ENCODE measurements around the gene OSBPL8. TPM values are rescaled to one million over a fixed set of nuclear protein-coding genes. Genes with fewer than 3 reads are reported as not detected.

The OSBPL8 gene
- total and polyA plus RNA-seq, 9 of the 15 experiments (the other 6 are each of a cell fraction or from before 2014, with no cell fraction given) = 17.4 to 82.7 (median 42.8) TPM

DNA sequence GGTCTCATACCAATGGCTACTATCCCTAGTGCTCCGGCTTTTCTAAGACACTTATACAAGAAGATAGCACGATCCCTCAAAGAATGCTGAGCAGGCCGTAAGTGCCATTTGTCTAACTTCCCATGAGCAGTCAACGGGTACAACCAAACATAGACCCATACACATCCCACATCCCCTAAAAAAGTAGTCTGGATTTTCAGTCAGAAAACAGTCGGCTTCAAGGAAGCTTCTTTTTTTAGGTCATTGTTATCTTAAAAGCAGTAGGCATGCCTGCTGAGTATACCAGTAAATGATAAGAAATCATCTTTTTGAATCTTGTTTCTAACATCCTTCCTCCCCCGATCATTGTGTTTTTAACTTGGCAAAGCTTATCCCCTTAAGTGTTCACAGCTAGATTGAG, 19.8 kb downstream of the OSBPL8 start (continued):
- TF ChIP-seq, protein P1, sequence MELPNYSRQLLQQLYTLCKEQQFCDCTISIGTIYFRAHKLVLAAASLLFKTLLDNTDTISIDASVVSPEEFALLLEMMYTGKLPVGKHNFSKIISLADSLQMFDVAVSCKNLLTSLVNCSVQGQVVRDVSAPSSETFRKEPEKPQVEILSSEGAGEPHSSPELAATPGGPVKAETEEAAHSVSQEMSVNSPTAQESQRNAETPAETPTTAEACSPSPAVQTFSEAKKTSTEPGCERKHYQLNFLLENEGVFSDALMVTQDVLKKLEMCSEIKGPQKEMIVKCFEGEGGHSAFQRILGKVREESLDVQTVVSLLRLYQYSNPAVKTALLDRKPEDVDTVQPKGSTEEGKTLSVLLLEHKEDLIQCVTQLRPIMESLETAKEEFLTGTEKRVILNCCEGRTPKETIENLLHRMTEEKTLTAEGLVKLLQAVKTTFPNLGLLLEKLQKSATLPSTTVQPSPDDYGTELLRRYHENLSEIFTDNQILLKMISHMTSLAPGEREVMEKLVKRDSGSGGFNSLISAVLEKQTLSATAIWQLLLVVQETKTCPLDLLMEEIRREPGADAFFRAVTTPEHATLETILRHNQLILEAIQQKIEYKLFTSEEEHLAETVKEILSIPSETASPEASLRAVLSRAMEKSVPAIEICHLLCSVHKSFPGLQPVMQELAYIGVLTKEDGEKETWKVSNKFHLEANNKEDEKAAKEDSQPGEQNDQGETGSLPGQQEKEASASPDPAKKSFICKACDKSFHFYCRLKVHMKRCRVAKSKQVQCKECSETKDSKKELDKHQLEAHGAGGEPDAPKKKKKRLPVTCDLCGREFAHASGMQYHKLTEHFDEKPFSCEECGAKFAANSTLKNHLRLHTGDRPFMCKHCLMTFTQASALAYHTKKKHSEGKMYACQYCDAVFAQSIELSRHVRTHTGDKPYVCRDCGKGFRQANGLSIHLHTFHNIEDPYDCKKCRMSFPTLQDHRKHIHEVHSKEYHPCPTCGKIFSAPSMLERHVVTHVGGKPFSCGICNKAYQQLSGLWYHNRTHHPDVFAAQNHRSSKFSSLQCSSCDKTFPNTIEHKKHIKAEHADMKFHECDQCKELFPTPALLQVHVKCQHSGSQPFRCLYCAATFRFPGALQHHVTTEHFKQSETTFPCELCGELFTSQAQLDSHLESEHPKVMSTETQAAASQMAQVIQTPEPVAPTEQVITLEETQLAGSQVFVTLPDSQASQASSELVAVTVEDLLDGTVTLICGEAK (IDR thresholded peaks at IDR 0.05) = no peak
- TF ChIP-seq, protein P1 (CRISPR knock-in tag; IDR thresholded peaks at IDR 0.05) = no peak
- TF ChIP-seq RFX1 (IDR thresholded peaks at IDR 0.05) (no peak), MCM2 (IDR thresholded peaks at IDR 0.05; ENCODE audit: low read depth) (no peak), CXXC5 (CRISPR knock-in tag; IDR thresholded peaks at IDR 0.05) (no peak), STAT5A (IDR thresholded peaks at IDR 0.05; ENCODE audit: borderline replicate concordance, low read length) (no peak), POLR2B (IDR thresholded peaks at IDR 0.05; ENCODE audit: low read depth, partially characterized antibody) (no peak), RCOR1 (IDR thresholded peaks at IDR 0.05; ENCODE audit: borderline replicate concordance in 1 of 2, low read depth in 2 of 2, low read length in 2 of 2) (peak in 1 of 2 experiments; percentile 17; a peak in 1 of 4 replicates), GATAD2B (IDR thresholded peaks at IDR 0.05; ENCODE audit: borderline replicate concordance) (no peak), ZNF140 (CRISPR knock-in tag; IDR thresholded peaks at IDR 0.05) (no peak), TEAD1 (CRISPR knock-in tag; IDR thresholded peaks at IDR 0.05) (no peak), MAFG (tag; conservative IDR thresholded peaks at IDR 0.05) (0 out of 2 replicates have a peak, but pooled peaks have one; percentile 29)
- TF ChIP-seq, protein P2, sequence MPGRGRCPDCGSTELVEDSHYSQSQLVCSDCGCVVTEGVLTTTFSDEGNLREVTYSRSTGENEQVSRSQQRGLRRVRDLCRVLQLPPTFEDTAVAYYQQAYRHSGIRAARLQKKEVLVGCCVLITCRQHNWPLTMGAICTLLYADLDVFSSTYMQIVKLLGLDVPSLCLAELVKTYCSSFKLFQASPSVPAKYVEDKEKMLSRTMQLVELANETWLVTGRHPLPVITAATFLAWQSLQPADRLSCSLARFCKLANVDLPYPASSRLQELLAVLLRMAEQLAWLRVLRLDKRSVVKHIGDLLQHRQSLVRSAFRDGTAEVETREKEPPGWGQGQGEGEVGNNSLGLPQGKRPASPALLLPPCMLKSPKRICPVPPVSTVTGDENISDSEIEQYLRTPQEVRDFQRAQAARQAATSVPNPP (IDR thresholded peaks at IDR 0.05; ENCODE audit: borderline replicate concordance, insufficient read depth, insufficient read length) = no peak
- TF ChIP-seq, protein P3, sequence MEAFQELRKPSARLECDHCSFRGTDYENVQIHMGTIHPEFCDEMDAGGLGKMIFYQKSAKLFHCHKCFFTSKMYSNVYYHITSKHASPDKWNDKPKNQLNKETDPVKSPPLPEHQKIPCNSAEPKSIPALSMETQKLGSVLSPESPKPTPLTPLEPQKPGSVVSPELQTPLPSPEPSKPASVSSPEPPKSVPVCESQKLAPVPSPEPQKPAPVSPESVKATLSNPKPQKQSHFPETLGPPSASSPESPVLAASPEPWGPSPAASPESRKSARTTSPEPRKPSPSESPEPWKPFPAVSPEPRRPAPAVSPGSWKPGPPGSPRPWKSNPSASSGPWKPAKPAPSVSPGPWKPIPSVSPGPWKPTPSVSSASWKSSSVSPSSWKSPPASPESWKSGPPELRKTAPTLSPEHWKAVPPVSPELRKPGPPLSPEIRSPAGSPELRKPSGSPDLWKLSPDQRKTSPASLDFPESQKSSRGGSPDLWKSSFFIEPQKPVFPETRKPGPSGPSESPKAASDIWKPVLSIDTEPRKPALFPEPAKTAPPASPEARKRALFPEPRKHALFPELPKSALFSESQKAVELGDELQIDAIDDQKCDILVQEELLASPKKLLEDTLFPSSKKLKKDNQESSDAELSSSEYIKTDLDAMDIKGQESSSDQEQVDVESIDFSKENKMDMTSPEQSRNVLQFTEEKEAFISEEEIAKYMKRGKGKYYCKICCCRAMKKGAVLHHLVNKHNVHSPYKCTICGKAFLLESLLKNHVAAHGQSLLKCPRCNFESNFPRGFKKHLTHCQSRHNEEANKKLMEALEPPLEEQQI (IDR thresholded peaks at IDR 0.05) = no peak
- TF ChIP-seq, protein P4, sequence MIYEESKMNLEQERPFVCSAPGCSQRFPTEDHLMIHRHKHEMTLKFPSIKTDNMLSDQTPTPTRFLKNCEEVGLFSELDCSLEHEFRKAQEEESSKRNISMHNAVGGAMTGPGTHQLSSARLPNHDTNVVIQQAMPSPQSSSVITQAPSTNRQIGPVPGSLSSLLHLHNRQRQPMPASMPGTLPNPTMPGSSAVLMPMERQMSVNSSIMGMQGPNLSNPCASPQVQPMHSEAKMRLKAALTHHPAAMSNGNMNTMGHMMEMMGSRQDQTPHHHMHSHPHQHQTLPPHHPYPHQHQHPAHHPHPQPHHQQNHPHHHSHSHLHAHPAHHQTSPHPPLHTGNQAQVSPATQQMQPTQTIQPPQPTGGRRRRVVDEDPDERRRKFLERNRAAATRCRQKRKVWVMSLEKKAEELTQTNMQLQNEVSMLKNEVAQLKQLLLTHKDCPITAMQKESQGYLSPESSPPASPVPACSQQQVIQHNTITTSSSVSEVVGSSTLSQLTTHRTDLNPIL (CRISPR knock-in tag; IDR thresholded peaks at IDR 0.05) = no peak
